NT2/D1 (cell line): ENCODE data around the gene PTGES2.

ENCODE experiments used
- SUZ12 ChIP-seq: IDR thresholded peaks from 2 replicates; pipeline ENCODE4 v1.6.1; 2011; ENCODE audit not compliant: insufficient read length, insufficient read depth; ENCODE audit errors: extremely low read depth
- YY1 ChIP-seq: IDR thresholded peaks from 2 replicates; pipeline ENCODE4 v1.6.1; 2011; ENCODE audit not compliant: insufficient read length, insufficient read depth
- ZNF274 ChIP-seq: IDR thresholded peaks from 2 replicates; pipeline ENCODE4 v1.6.1; 2011; ENCODE audit warnings: mild to moderate bottlenecking, low read depth, low read length

- TF ChIP-seq YY1 (no peak), ZNF274 (no peak), SUZ12 (no peak)
Observed at GRCh38 chr9:128099932-128100491, 27.5 kb downstream of the PTGES2 start.
